Caki2 (cell line): ENCODE results near the gene PAQR8. TPM values are rescaled to one million over a fixed set of nuclear protein-coding genes. Genes with fewer than 3 reads are reported as not detected.

Experiments used
- DNase-seq: peaks from one replicate; pipeline ENCODE4 v3.0.0-alpha.2; 2015; ENCODE audit warnings: low read depth
- in situ Hi-C: cut with HindIII; loops from 2 replicates; pipeline ENCODE4 v1.10.0; 2016; ENCODE audit warnings: low sequenced_read_pairs, low pct_unique_long_range_greater_than_20kb, mixed read lengths
- total RNA-seq: library from RNA; depleted of rRNA; stranded (reverse); fragments of >200 nt; shearing (Covaris generic); gene quantifications from 2 replicates; pipeline ENCODE4 v1.2.3, GENCODE V29; 2014; ENCODE audit warnings: low replicate concordance; rRNA removed

PAQR8 gene, protein sequence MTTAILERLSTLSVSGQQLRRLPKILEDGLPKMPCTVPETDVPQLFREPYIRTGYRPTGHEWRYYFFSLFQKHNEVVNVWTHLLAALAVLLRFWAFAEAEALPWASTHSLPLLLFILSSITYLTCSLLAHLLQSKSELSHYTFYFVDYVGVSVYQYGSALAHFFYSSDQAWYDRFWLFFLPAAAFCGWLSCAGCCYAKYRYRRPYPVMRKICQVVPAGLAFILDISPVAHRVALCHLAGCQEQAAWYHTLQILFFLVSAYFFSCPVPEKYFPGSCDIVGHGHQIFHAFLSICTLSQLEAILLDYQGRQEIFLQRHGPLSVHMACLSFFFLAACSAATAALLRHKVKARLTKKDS
- total RNA-seq = 3.7 and 3.9 TPM in 2 replicates

GRCh38 chr6:52361945-52362442 lies at the start of gene PAQR8:
Gene PAQR8 (plus strand): TSS chr6:52362151. CDS start chr6:52403214, 41,063 bp downstream.
- peak; percentile 63 for DNase-seq
- in situ Hi-C loops = no loop called here

GRCh38 chr6:52312461-52312860 lies 49.5 kb upstream of the PAQR8 start:
- no peak for DNase-seq
- in situ Hi-C loops = no loop called here

DNA sequence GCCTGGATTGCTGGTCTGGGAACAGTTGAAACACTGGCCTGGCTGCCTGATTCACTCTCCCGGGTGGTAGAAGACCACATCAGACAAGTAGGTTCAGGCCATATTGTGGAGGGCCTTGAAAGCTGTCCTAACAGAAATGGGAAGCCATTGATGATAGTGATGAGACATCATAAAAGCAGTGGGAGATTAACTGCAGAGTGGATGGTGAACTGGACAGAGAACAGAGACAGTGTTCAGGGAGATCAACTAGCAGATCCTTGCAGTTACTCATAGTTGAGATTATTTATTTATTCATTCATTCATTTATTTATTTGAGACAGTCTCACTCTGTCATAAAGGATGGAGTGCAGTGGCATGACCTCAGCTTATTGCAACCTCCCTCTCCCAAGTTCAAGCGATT lies 47.2 kb upstream of the PAQR8 start:
- in situ Hi-C loops = no loop called here
- no peak for DNase-seq

GRCh38 chr6:52317211-52317610 lies 44.7 kb upstream of the PAQR8 start:
- DNase-seq = no peak
- in situ Hi-C loops = no loop called here

DNA sequence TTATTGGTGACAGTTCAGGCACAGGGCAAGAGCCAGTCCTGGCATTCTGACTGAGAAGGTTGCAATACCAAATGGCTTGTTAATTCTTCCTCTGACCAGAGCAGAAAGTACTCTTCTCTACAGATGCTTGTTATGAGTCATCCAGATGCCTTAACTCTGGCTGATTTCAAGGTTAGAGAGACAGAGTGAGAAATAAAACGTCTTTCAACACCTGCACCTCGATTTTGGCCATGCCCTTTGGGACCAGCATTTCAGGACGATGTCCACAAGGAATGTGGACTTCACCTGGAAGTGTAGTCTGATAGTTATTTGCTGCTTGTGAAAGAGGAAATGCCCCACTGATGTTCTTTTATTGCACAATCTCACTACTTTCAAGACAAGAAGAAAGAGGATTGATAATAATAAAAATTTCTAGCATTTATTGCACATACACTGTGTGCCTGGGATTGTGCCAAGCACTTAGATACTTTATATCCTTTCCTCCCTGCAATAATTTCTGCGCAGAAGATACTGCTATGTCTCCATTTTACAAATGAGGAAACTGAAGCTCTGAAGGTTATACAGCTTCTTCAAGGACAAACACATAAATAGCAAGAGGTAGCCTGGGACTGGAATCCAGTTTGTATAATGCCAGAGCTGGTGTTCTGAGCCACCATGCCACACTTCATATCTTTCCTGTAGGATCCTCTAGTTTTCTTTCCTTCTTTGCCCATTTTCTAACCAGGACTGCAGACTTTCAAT lies 43.9 kb upstream of the PAQR8 start:
- in situ Hi-C loops = no loop called here
- DNase-seq = no peak

DNA sequence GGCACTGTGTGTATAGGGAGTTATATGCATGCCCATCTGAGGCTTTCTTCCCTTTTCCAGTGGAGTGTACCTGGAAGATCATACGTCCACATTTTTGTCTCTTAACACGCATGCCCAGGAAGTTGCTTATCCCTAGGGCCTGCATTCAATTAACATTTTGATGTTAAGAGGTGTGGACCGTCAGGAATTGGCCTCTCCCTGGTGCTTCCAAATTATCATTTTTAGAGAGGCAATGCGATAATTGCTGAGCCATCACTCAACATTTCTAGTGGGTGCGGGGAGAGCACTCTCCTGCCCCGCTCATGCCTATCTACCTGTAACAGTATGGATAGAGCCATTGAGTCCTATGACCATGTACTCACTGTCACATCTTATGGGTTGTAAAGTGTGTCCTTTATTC lies 37.8 kb upstream of the PAQR8 start:
- in situ Hi-C loops = no loop called here
- DNase-seq = no peak

GRCh38 chr6:52325695-52326471 lies 36.1 kb upstream of the PAQR8 start:
- no peak for DNase-seq
- in situ Hi-C loops = no loop called here

DNA sequence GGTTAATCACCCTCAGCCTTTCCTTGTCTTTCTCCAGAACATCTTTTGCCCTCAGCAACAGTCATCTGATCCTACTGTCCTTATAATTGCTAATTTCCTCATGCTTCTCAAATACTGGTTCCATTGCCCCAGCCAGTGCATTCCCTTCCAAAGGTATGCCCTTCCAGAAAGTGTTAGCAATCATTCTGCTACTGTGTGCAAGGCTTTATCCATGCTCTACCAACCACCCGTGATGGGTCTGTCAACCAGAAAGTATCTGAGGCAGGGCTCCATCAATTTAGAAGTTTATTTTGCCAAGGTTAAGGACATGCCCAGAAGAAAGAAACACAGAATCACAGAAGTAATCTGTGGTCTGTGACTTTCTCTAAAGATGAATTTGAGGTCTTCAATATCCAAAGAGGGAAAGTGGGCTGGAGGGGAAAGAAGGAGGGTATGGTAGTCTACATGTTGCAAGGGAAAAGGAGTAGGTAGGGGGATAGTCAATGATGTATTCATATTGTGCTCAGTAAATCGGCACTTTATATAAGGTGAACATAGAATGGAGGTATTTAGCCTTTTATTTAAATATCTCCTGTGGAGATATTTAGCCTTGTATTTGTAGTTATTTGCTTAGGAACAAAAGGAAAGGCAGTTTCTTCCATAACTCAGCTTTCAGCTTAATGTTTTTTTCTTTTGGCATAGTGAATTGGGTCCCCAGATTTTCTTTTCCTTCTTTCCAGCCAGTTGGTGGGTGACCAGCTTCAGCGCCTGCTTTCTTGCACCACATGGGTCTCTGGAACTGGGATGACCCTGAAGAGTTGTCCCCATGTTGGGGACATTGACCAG lies 35.2 kb upstream of the PAQR8 start:
- in situ Hi-C loops = no loop called here
- DNase-seq = peak; percentile 78

DNA sequence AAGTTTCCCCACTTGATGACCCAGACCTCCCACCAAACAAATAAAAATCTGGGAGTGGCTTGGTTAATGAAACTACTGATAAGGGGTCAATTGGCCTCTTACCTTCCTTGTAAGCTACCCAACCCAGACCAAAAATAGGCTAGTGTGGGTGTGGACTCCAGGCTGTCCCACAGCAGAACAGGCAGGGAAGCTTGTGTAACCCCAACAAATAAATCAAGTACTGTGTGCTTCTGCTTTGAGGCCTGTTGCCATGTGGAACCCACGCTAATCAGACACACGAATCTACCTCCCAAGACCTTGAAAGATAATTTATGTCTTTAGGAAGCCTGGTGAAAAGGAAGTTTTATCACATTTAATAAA lies 33.7 kb upstream of the PAQR8 start:
- no peak for DNase-seq
- in situ Hi-C loops = no loop called here

- no peak for DNase-seq
- in situ Hi-C loops = no loop called here
These were observed 33.2 kb upstream of the PAQR8 start for GRCh38 chr6:52328729-52329128.

GRCh38 chr6:52330470-52330869 lies 31.5 kb upstream of the PAQR8 start:
- in situ Hi-C loops = no loop called here
- no peak for DNase-seq

GRCh38 chr6:52331793-52332457 lies 30.0 kb upstream of the PAQR8 start:
- in situ Hi-C loops = no loop called here

GRCh38 chr6:52333840-52334200 lies 28.1 kb upstream of the PAQR8 start:
- DNase-seq = no peak

More at GRCh38 chr6:52331793-52332457, 30.0 kb upstream of the PAQR8 start:
- no peak for DNase-seq

GRCh38 chr6:52335576-52335975 lies 26.4 kb upstream of the PAQR8 start:
- in situ Hi-C loops = no loop called here
- DNase-seq = no peak

More at GRCh38 chr6:52333840-52334200, 28.1 kb upstream of the PAQR8 start:
- in situ Hi-C loops = no loop called here

DNA sequence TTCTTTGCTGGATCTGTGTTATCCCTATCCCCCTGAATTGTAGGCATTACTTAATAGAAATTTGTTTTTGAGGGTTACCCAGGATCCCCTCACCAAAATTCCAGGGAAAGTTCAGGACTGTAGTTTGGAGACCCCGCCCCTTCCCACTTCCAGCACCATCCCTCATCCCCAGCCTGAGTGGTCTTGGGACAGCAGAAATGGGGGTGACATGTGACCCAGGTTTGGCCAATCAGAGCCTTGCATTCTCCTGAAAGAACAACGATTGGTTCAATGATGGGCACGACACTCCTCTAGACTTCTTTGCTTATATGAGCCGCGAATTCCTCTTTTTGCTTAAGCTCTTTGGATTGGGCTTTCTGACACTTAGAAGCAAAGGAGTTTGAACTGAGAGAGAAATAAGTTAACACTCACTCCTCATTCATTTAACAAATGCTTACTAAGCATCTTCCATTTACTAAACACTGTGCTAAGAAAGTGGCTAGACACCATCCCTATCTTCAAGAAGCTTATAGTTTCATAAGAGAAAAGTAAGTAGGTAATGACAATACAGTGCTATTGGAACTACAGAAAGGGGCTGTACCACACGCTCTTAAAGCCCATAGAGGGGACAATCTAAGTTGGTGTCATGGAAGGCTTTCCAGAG lies 24.9 kb upstream of the PAQR8 start:
- in situ Hi-C loops = no loop called here
- DNase-seq = no peak

DNA sequence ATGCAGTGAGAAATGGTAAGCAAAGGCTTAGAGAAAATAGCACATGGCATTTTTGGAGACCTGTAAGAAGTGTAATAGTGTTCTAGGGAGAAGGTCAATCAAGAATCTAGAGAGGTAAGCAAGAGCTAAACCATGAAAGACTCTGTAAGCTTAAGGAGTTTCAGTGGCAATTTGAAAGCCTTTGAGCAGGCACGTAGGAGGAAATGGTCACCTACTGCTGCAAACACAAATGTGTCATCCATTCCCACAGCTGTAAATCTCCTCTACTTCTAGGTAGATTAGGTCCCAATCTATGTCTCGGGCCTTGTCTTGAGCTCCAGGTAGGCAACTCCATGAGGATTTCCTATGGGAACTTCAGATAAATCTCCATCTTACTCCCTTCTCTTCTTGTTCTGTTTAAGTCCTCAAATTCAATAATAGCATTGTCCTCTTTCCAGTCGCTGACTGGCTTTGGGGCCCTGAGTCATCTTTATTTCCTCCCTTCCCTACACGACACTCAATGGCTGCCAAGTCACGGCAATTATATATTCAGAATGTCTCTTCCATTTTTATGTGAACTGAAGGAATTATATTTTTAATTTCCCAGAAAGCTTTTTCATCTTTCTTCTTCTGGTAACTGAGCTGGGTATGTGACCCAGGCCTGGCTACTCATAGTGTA lies 24.2 kb upstream of the PAQR8 start:
- in situ Hi-C loops = no loop called here
- DNase-seq = no peak

- in situ Hi-C loops = no loop called here
These were observed 21.4 kb upstream of the PAQR8 start for GRCh38 chr6:52340603-52340880.

More at GRCh38 chr6:52340603-52340880, 21.4 kb upstream of the PAQR8 start:
- DNase-seq = no peak
